TTC549 (cell line): Measurements from ENCODE around the gene SNX30.
"Not testable (repeated sequence)": the region's sequence is repeated elsewhere in the genome, so short reads cannot be mapped to it uniquely, and the experiment has no call there.

Experiments used
- FAIRE-seq: peaks from 2 replicates; lab custom pipeline; 2012; peaks lifted over from hg19 to GRCh38; lab: Jason Lieb, UNC

Gene SNX30

GRCh38 chr9:112750016-112750763, at the start of gene SNX30:
TSS of gene SNX30 (plus strand) at chr9:112750760. CDS start at chr9:112751002, 242 bp downstream.
- FAIRE-seq = no peak

- no peak for FAIRE-seq
Observed at GRCh38 chr9:112703304-112703703, 47.3 kb upstream of the SNX30 start.

- peak; percentile 51 for FAIRE-seq
Observed at GRCh38 chr9:112705768-112706427, 44.7 kb upstream of the SNX30 start.

GRCh38 chr9:112711050-112711689, 39.4 kb upstream of the SNX30 start:
- FAIRE-seq = peak; percentile 29

DNA sequence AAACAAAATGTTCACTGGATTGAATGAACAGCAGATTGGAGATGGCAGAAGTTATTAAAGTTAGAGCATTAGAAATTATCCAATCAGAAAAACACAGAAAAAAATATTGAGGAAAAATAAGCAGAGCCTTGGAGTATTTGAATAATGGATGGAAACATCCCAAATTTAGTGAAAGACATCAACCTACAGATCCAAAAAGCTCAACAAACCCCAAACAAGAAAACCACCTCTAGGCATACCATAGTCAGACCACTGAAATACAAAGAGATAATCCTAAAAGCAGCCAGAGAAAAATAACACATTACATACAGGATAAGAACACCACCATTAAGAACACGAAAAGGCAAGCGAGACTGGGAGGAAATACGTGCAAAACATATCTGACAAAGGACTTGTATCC, 37.9 kb upstream of the SNX30 start:
- no peak for FAIRE-seq

DNA sequence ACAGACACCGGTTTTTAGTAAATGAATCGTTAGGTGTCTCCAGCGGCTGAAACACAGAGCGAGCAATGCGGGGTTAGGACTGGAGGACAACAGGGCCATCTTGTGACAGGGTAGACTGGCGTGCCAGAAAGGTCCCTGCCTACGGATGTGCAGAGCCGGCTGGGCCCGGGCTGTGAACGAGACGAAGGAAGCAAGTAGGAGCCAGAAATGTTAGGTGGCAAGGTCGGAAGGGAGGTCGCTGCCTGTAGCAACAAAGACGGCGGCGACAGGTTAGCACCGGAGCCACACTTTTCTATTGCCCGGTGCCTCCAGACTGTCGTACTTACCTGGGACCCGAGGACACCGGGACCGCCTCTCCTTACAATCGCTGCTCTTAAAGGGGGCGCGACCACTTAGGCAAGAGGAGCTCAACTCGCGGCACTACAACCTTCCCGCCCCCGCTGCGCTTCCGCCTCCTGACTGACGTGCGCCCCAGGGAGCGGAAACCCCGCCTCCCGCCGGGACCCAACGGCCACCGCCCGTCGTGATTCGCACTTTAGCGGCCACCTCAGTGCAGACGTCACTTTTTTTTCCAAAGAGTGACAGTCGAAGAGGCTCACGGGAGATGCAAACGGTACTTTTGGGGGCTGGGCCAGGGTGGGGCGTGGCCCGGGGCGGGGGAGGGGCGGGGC, 32.8 kb upstream of the SNX30 start, which contains the start of gene INIP:
TSS of gene INIP (minus strand) at position 457 of the 671 bp plus-strand sequence. CDS start 1,632 bp downstream, outside the sequence.
- no peak for FAIRE-seq

GRCh38 chr9:112719241-112719691, 31.3 kb upstream of the SNX30 start:
- FAIRE-seq = no peak

GRCh38 chr9:112719696-112720095, 30.9 kb upstream of the SNX30 start:
- no peak for FAIRE-seq

DNA sequence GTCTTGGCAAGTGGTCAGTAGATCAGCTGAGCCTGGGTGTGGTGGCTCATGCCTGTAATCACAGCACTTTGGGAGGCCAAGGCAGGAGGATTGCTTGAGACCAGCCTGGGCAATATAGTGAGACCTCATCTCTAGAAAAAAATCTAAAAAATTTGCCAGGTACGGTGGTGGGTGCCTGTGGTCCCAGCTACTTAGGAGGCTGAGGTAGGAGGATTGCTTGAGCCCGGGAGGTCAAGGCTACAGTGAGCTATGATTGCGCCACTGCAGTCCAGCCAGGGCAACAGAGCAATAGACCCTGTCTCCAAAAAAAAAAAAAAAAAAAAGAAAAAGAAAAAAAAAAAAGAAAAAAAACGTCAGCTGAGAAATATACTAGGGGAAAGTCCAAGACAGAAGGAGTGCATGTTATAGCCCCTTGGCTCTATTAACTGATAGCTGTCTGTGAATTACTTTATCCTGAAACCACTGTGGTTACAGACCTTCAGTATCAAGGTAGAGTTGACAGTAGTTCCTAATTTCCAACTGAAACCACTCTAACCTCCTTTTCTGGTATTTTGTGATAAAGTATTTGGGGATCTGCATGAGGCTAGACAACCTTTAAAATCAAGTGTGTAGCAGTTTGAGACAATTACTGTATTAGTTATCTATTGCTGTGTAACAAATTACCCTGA, 30.3 kb upstream of the SNX30 start:
- FAIRE-seq = no peak

GRCh38 chr9:112722749-112723148, 27.8 kb upstream of the SNX30 start:
- not testable (repeated sequence) for FAIRE-seq

GRCh38 chr9:112725961-112726360, 24.6 kb upstream of the SNX30 start:
- no peak for FAIRE-seq

GRCh38 chr9:112726428-112726827, 24.1 kb upstream of the SNX30 start:
- no peak for FAIRE-seq

DNA sequence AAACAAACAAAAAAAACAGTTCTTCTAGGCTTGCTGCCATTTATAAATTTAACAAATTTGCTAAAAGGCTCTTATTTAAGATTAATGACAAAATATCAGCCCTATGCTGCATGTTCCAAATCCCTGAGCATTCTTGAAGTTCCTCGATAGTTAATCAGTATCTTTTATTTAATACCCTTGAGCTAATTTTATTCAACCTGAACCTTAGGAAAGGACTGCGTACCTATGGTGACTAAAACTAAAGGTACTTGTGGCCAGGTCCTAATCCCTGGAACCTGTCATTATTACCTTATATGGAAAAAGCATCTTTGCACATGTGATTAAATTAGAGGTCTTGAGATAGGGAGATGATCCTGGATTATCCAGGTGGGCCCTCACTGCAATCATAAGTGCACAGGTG, 22.2 kb upstream of the SNX30 start:
- no peak for FAIRE-seq

- FAIRE-seq = no peak
Observed at GRCh38 chr9:112731971-112732370, 18.6 kb upstream of the SNX30 start.

- FAIRE-seq = no peak
Observed at GRCh38 chr9:112734892-112735291, 15.7 kb upstream of the SNX30 start.

DNA sequence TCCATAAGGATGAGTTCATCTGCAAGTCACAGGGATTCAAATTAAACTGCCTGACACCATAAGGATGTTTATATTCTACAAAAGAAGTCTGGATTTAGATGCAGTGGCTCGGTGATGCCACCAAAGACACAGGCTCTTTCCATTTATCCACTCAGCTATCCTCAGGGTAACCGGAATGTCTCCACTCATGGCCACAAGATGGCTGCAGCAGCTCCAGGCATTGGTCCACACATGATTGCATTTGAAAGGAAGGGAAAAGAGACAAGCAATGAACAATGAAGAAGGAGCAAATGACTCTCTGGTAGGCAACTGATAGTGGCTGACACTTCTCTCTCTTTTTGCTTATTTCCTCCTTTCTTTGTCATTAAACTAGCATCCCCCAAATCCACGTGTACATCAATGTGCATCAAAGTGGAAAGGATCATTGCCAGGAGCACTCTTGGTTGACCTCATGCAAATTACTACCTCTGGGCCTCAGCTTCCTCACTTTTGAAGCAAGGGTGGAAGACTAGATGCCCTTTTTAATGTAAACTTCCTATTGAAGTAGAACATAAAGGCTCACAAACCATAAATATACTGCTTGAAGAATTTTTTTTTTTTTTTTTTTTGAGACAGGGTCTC, 7.2 kb upstream of the SNX30 start:
- no peak for FAIRE-seq

GRCh38 chr9:112744177-112744576, 6.4 kb upstream of the SNX30 start:
- no peak for FAIRE-seq

DNA sequence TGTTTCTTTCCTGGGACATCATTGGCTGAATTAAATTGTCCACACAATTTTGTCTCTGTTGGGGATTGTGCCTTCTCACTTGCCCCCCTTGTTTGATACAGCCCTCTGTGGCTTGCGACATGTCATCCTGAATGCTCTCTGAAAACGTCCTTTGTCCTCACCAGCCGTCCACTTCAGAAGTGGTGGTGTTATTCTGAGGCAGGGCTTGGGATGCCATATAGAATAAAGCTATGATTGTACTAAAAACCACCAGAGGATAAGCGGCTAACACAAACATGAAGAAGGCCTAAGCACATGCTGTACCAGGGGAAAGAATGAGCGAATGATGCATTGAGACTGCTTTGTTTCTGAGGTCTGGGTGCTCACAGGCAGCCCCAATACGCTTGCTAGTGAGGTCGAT, 3.5 kb upstream of the SNX30 start:
- no peak for FAIRE-seq

DNA sequence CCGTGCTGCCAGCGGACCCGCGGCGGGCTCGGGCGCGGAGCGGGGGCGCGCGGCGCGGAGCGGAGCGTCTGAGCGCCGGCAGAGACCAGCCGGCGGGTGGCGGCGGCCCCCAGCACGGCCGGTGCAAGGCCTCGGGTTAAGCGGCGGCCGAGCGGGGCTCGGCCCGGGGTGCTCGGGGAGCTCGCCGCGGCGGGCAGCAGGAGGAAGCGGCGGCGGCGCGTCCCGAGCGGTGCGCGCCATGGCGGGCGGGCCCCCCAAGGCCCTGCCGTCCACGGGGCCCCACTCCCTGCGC, 150 bp downstream of the SNX30 start:
- no peak for FAIRE-seq

DNA sequence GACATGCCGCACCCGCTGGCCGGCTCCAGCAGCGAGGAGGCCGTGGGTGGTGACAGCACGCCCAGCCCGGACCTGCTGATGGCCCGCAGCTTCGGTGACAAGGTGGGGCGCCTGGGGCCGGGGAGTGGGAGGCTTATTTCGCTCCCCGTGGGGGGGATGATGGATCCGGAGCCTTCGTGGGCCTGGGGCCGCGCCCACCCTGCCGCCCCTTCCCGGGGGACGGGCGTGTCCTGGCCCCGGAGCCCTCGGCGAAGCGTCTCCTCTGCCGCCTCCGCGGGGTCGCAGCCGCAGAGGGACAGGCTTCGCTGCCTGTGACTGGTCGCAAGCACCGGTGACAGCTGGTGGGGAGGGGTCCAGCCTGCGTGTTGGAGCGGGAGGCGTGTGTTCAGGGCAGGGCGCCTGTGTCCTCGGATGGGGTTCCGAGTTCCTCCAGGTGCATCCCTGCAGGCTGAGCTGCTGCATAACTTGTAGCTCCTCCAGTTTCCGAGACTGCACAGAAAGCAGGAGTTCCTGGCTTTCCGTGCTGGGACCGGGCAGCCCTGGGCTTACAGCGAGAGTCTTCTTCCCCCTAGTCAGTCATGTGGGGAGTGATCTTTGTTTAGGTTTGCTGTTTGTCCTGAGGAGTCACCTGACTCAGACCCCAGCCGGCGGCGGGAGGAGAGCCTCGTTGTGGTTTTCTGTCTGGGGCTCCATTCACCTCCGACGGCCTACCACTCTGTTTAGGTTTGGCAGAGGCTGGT, 666 bp downstream of the SNX30 start:
- FAIRE-seq = no peak
